HEK293 (cell line): ENCODE measurements around the gene FOXO1.

Source experiments
- CTCF ChIA-PET: fragments of 350-600 bp; formaldehyde crosslinking; extraction: SDS; loops from one replicate; lab custom pipeline; 2021; ENCODE audit warnings: antibody characterized with exemption; lab: Yijun Ruan, JAX
- POLR2A ChIA-PET: fragments of 300-600 bp; formaldehyde crosslinking; extraction: SDS; loops from one replicate; lab custom pipeline; 2020; ENCODE audit warnings: antibody characterized with exemption, inconsistent platforms; lab: Yijun Ruan, JAX
- H3K27ac ChIP-seq: fragments of 200-500 bp; sonication (Bioruptor generic); 2 replicates; pipeline ENCODE4 v1.5.1; 2014; ENCODE audit warnings: low read depth, low read length, control low read depth, inconsistent platforms; ENCODE audit errors: extremely low read depth
- H3K36me3 ChIP-seq, 2 experiments: fragments of 200-500 bp in 1 of 2; sonication (Bioruptor generic) in 1 of 2; 1 replicate in 1 of 2; 2 replicates in 1 of 2; pipeline ENCODE4 v1.5.1; 2014 to 2017; ENCODE audit warnings: inconsistent platforms in 2 of 2, low read length in 2 of 2; ENCODE audit not compliant: control insufficient read depth in 2 of 2, insufficient read depth in 1 of 2
- H3K4me1 ChIP-seq: fragments of 200-500 bp; sonication (Bioruptor generic); 2 replicates; pipeline ENCODE4 v1.5.1; 2014; ENCODE audit warnings: mild to moderate bottlenecking, low read length, inconsistent platforms; ENCODE audit not compliant: control insufficient read depth, insufficient read depth
- H3K4me3 ChIP-seq: 2 replicates; pipeline ENCODE4 v1.5.1; 2011; ENCODE audit warnings: low read depth, mild to moderate bottlenecking, control low read depth, low read length, moderate library complexity
- H3K9me3 ChIP-seq: fragments of 200-500 bp; sonication (Bioruptor generic); 2 replicates; pipeline ENCODE4 v1.5.1; 2014; ENCODE audit warnings: low read depth, low read length, inconsistent platforms; ENCODE audit not compliant: control insufficient read depth, insufficient read depth
- BCL6B ChIP-seq: fragments of 450-650 bp; formaldehyde crosslinking; IDR thresholded peaks from 2 replicates; pipeline ENCODE4 v1.5.1; 2017; ENCODE audit warnings: missing biosample characterization, missing genetic modification characterization
- GLI4 ChIP-seq: fragments of 450-650 bp; formaldehyde crosslinking; IDR thresholded peaks from 2 replicates; pipeline ENCODE4 v1.5.1; 2016; ENCODE audit warnings: missing biosample characterization, missing genetic modification characterization
- GLIS1 ChIP-seq: fragments of 450-650 bp; formaldehyde crosslinking; IDR thresholded peaks from 2 replicates; pipeline ENCODE4 v1.5.1; 2016; ENCODE audit warnings: missing biosample characterization, missing genetic modification characterization
- HIC1 ChIP-seq: fragments of 450-650 bp; formaldehyde crosslinking; IDR thresholded peaks from 2 replicates; pipeline ENCODE4 v1.5.1; 2016; ENCODE audit warnings: missing biosample characterization, missing genetic modification characterization
- MZF1 ChIP-seq: fragments of 450-650 bp; formaldehyde crosslinking; IDR thresholded peaks from 2 replicates; pipeline ENCODE4 v1.5.1; 2017; ENCODE audit warnings: missing biosample characterization, missing genetic modification characterization, borderline replicate concordance
- OVOL3 ChIP-seq: fragments of 450-650 bp; formaldehyde crosslinking; IDR thresholded peaks from 2 replicates; pipeline ENCODE4 v1.5.1; 2016; ENCODE audit warnings: missing biosample characterization, missing genetic modification characterization
- TCF7L2 ChIP-seq: IDR thresholded peaks from 2 replicates; pipeline ENCODE4 v1.6.1; 2011; ENCODE audit warnings: low read depth, mild to moderate bottlenecking, inconsistent platforms, low read length, moderate library complexity, borderline replicate concordance
- YY1 ChIP-seq: fragments of 450-650 bp; formaldehyde crosslinking; IDR thresholded peaks from 2 replicates; pipeline ENCODE4 v1.5.1; 2018; ENCODE audit warnings: missing biosample characterization, missing genetic modification characterization
- ZBTB26 ChIP-seq: fragments of 450-650 bp; formaldehyde crosslinking; optimal IDR thresholded peaks from 2 replicates; pipeline ENCODE3; 2016; ENCODE audit warnings: missing biosample characterization, mild to moderate bottlenecking, missing genetic modification characterization
- ZNF132 ChIP-seq: fragments of 450-650 bp; formaldehyde crosslinking; IDR thresholded peaks from 2 replicates; pipeline ENCODE4 v1.5.1; 2017; ENCODE audit warnings: missing biosample characterization, missing genetic modification characterization, borderline replicate concordance
- ZNF169 ChIP-seq: fragments of 450-650 bp; formaldehyde crosslinking; IDR thresholded peaks from 2 replicates; pipeline ENCODE4 v1.5.1; 2016; ENCODE audit warnings: missing biosample characterization, missing genetic modification characterization
- ZNF174 ChIP-seq: fragments of 450-650 bp; formaldehyde crosslinking; IDR thresholded peaks from 2 replicates; pipeline ENCODE4 v1.5.0; 2017; ENCODE audit warnings: missing biosample characterization, mild to moderate bottlenecking, missing genetic modification characterization
- ZNF239 ChIP-seq: fragments of 450-650 bp; formaldehyde crosslinking; IDR thresholded peaks from 2 replicates; pipeline ENCODE4 v1.5.1; 2016; ENCODE audit warnings: missing biosample characterization, missing genetic modification characterization
- ZNF266 ChIP-seq: fragments of 450-650 bp; formaldehyde crosslinking; IDR thresholded peaks from 2 replicates; pipeline ENCODE4 v1.5.1; 2016; ENCODE audit warnings: missing biosample characterization, missing genetic modification characterization, low read depth
- ZNF350 ChIP-seq: fragments of 450-650 bp; formaldehyde crosslinking; IDR thresholded peaks from 2 replicates; pipeline ENCODE4 v1.5.0; 2017; ENCODE audit warnings: missing biosample characterization, mild to moderate bottlenecking, missing genetic modification characterization
- ZNF48 ChIP-seq: fragments of 450-650 bp; formaldehyde crosslinking; IDR thresholded peaks from 2 replicates; pipeline ENCODE4 v1.5.1; 2016; ENCODE audit warnings: missing biosample characterization, missing genetic modification characterization
- ZNF501 ChIP-seq: fragments of 450-650 bp; formaldehyde crosslinking; IDR thresholded peaks from 2 replicates; pipeline ENCODE4 v1.5.1; 2016; ENCODE audit warnings: missing biosample characterization, missing genetic modification characterization
- ZNF514 ChIP-seq: fragments of 450-650 bp; formaldehyde crosslinking; IDR thresholded peaks from 2 replicates; pipeline ENCODE4 v1.5.1; 2016; ENCODE audit warnings: missing biosample characterization, missing genetic modification characterization
- ZNF561 ChIP-seq: fragments of 450-650 bp; IDR thresholded peaks from 2 replicates; pipeline ENCODE4 v1.5.1; 2018; ENCODE audit warnings: missing biosample characterization, missing genetic modification characterization, borderline replicate concordance
- ZNF843 ChIP-seq: fragments of 450-650 bp; formaldehyde crosslinking; IDR thresholded peaks from 2 replicates; pipeline ENCODE4 v1.5.1; 2016; ENCODE audit warnings: missing biosample characterization, missing genetic modification characterization
- ZSCAN18 ChIP-seq: fragments of 450-650 bp; formaldehyde crosslinking; IDR thresholded peaks from 2 replicates; pipeline ENCODE4 v1.5.1; 2016; ENCODE audit warnings: missing biosample characterization, missing genetic modification characterization

Gene FOXO1

GRCh38 chr13:40578055-40578454, 88.4 kb downstream of the FOXO1 start:
- POLR2A ChIA-PET = interaction anchor here (0.6 kb wide), 1 partner anchor 14 kb away, joined by 6 read pairs; no protein-coding TSS in a partner anchor
- Histone ChIP-seq H3K4me3 (no peak overlapping the region), H3K36me3 (no peaks in the 10 kb centered on the region), H3K9me3 (no peaks in the 10 kb centered on the region), H3K27ac (no peak overlapping the region), H3K4me1 (no peaks in the 10 kb centered on the region; the same call in 1 of the 2 replicates)
- CTCF ChIA-PET = no interaction called here
- TF ChIP-seq ZNF266 (tag by site-specific recombination) (no peak), GLIS1 (tag by site-specific recombination) (no peak), ZSCAN18 (no peak), ZNF514 (tag by site-specific recombination) (no peak), TCF7L2 (no peak), MZF1 (tag by site-specific recombination) (no peak), ZNF174 (tag by site-specific recombination) (no peak), ZNF132 (tag by site-specific recombination) (no peak), ZNF843 (tag by site-specific recombination) (no peak), BCL6B (tag by site-specific recombination) (no peak), HIC1 (tag by site-specific recombination) (no peak), ZNF350 (tag by site-specific recombination) (no peak), GLI4 (no peak), ZNF48 (tag by site-specific recombination) (no peak), YY1 (tag by site-specific recombination) (no peak), ZNF561 (tag by site-specific recombination) (no peak)

- Histone ChIP-seq H3K4me1 (no peaks in the 10 kb centered on the region; the same call in none of the 2 replicates), H3K4me3 (no peak overlapping the region), H3K36me3 (no peaks in the 10 kb centered on the region), H3K9me3 (no peaks in the 10 kb centered on the region)
- POLR2A ChIA-PET = interaction anchor here (0.6 kb wide), 1 partner anchor 108 kb away, joined by 6 read pairs; no protein-coding TSS in a partner anchor
- TF ChIP-seq ZBTB26 = no peak
- no peak for TF ChIP-seq OVOL3
- TF ChIP-seq ZNF169 = no peak
- no peak for TF ChIP-seq ZNF239 (tag by site-specific recombination)
- TF ChIP-seq ZNF501 (tag by site-specific recombination) = no peak
- TF ChIP-seq MZF1 (tag by site-specific recombination) = no peak
- TF ChIP-seq, all 188 proteins: peak for 0
- H3K27ac ChIP-seq = no peak overlapping the region
- CTCF ChIA-PET = no interaction called here
These were observed 90.1 kb downstream of the FOXO1 start for GRCh38 chr13:40576369-40576768.
